HFF-Myc (cell line): Measurements from ENCODE around the gene MAPK8IP3.

Experiments used
- DNase-seq: peaks from one replicate; pipeline ENCODE4 v3.0.0-alpha.2; 2011; ENCODE audit warnings: low read depth; ENCODE audit errors: extremely low read depth
- H3K4me3 ChIP-seq: replicated peaks from 2 replicates; pipeline ENCODE4 v1.5.1; 2011; ENCODE audit warnings: low read depth, mild to moderate bottlenecking, control low read depth, low read length
- TF ChIP-seq, protein P1 (sequence below): IDR thresholded peaks from 2 replicates; pipeline ENCODE4 v1.5.1; 2012; ENCODE audit warnings: mild to moderate bottlenecking, low read depth, low read length, control low read depth; ENCODE audit errors: missing control alignments

MAPK8IP3 gene

GRCh38 chr16:1779234-1779701 lies 73.3 kb downstream of the MAPK8IP3 start:
- TF ChIP-seq, protein P1, sequence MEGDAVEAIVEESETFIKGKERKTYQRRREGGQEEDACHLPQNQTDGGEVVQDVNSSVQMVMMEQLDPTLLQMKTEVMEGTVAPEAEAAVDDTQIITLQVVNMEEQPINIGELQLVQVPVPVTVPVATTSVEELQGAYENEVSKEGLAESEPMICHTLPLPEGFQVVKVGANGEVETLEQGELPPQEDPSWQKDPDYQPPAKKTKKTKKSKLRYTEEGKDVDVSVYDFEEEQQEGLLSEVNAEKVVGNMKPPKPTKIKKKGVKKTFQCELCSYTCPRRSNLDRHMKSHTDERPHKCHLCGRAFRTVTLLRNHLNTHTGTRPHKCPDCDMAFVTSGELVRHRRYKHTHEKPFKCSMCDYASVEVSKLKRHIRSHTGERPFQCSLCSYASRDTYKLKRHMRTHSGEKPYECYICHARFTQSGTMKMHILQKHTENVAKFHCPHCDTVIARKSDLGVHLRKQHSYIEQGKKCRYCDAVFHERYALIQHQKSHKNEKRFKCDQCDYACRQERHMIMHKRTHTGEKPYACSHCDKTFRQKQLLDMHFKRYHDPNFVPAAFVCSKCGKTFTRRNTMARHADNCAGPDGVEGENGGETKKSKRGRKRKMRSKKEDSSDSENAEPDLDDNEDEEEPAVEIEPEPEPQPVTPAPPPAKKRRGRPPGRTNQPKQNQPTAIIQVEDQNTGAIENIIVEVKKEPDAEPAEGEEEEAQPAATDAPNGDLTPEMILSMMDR: no peak
- no peak overlapping the region for H3K4me3 ChIP-seq
- DNase-seq: no peak

DNA sequence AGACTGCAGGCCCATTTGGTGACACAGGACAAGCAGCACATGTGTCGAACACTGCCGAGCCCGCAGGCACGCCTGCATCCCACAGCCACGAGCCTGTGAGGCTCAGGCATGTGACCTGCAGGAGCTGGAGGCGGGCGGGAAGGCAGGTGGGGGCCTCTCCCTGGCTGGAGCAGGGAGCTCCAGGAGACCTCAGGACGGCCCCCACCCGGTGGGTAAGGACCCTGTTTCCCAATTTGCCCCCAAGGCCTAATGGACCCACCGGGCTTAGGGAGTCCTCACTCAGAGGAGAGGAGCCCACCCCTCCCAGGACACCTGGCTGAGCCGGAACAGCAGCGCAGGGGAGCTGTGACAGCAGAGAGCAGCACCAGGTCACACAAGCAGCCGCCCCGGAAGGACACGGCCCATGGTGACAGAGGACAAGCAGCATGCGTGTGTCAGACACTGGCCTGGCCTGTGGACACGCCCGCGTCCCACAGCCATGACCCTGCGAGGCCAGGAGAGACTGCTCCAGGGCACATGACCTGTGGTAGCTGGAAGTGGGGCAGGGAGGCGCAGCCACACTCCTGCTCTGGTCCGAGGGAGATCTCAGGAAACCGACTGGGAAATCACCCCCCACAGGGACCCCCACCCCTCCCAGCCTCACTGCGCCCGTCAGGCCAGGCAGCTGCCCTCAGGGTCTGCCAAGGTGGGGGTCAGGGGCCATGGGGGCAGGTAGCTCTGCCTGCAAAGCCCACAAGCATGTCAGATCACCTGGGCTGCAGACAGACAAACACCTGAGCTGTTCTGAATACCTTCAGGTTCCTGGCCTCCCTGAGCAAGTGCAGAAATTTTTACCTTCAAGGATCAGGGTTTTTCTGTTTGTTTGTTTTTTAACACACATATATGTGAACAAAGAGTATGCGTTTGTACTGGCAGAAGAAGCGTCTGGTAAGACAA lies 74.0 kb downstream of the MAPK8IP3 start:
- TF ChIP-seq, protein P1: no peak
- H3K4me3 ChIP-seq: no peak overlapping the region
- no peak for DNase-seq

DNA sequence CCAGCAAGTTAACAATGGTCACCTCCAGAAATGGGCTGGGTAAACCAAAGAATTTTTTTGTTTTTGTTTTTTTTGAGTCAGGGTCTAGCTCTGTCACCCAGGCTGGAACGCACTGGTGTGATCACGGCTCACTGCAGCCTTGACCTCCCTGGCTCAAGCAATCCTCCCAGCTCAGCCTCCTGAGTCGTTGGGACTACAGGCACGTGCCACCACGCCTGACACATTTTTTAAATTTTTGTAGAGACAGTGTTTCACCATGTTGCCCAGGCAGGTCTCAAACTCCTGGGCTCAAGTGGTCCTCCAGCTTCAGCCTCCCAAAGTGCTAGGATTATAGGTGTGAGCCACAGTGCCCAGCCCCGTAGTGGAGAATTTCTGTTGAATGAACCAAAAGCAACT lies 74.7 kb downstream of the MAPK8IP3 start:
- TF ChIP-seq, protein P1: no peak
- H3K4me3 ChIP-seq: no peak overlapping the region
- no peak for DNase-seq

- TF ChIP-seq, protein P1: no peak
Measured at GRCh38 chr16:1781254-1781653, 75.3 kb downstream of the MAPK8IP3 start.

GRCh38 chr16:1781758-1782407 lies 75.9 kb downstream of the MAPK8IP3 start:
- no peak for DNase-seq
- TF ChIP-seq, protein P1: no peak
- peak overlapping the region; percentile 80 for H3K4me3 ChIP-seq

More at GRCh38 chr16:1781254-1781653, 75.3 kb downstream of the MAPK8IP3 start:
- H3K4me3 ChIP-seq: peak overlapping the region; percentile 80
- DNase-seq: no peak

GRCh38 chr16:1782408-1783264 lies 76.6 kb downstream of the MAPK8IP3 start, which contains the start of the genes NUBP2 and SPSB3:
Gene NUBP2 (plus strand): TSS chr16:1782960. CDS start chr16:1783021, 61 bp downstream.
Gene SPSB3 (minus strand): TSS chr16:1782571. CDS start chr16:1781483, 1,088 bp downstream.
- peak within 1 kb of the TSS; percentile 80 for H3K4me3 ChIP-seq
- DNase-seq: peak; percentile 100
- TF ChIP-seq, protein P1: no peak
